HG03135 (cell line): ENCODE results near the gene ABCB8.
A peak's percentile ranks its signal among the peaks of the same experiment; 100 is the strongest.

ENCODE experiments used
- ATAC-seq: cut with Tn5 transposase; IDR thresholded peaks from one replicate; pipeline ENCODE4 v1.9.1; 2021; ENCODE audit warnings: mild to moderate bottlenecking, moderate library complexity; ENCODE audit not compliant: unreplicated experiment

The ABCB8 gene

GRCh38 chr7:151070574-151070960 lies 42.3 kb downstream of the ABCB8 start:
- no peak for ATAC-seq

GRCh38 chr7:151071032-151071866 lies 43.0 kb downstream of the ABCB8 start:
- ATAC-seq = no peak

GRCh38 chr7:151073990-151074389 lies 45.7 kb downstream of the ABCB8 start:
- ATAC-seq = no peak

GRCh38 chr7:151074817-151075661 lies 46.8 kb downstream of the ABCB8 start:
- ATAC-seq = no peak

GRCh38 chr7:151075662-151075971 lies 47.4 kb downstream of the ABCB8 start:
- no peak for ATAC-seq

GRCh38 chr7:151075978-151076426 lies 47.8 kb downstream of the ABCB8 start:
- ATAC-seq = no peak

GRCh38 chr7:151076863-151077704 lies 48.8 kb downstream of the ABCB8 start:
- ATAC-seq = no peak

- no peak for ATAC-seq
These were observed 49.5 kb downstream of the ABCB8 start for GRCh38 chr7:151077705-151078232.

- ATAC-seq = no peak
These were observed 50.2 kb downstream of the ABCB8 start for GRCh38 chr7:151078233-151079040.

GRCh38 chr7:151079199-151079910 lies 51.1 kb downstream of the ABCB8 start:
- no peak for ATAC-seq

GRCh38 chr7:151080067-151080521 lies 51.8 kb downstream of the ABCB8 start:
- ATAC-seq = peak; percentile 16

GRCh38 chr7:151080522-151081169 lies 52.4 kb downstream of the ABCB8 start, which contains the start of gene FASTK:
Gene FASTK (minus strand): TSS chr7:151080809. CDS start chr7:151080766, 43 bp downstream.
- peak; percentile 73 for ATAC-seq

- no peak for ATAC-seq
These were observed 53.2 kb downstream of the ABCB8 start for GRCh38 chr7:151081170-151082101.

GRCh38 chr7:151082141-151083070 lies 54.2 kb downstream of the ABCB8 start:
- ATAC-seq = no peak

GRCh38 chr7:151083071-151083823 lies 55.0 kb downstream of the ABCB8 start, which contains the start of gene TMUB1:
Gene TMUB1 (minus strand): TSS chr7:151083493. CDS start chr7:151082563, 930 bp downstream.
- peak; percentile 44 for ATAC-seq

GRCh38 chr7:151083824-151084160 lies 55.5 kb downstream of the ABCB8 start:
- no peak for ATAC-seq
